ENCODE results near the gene KDM8.

The KDM8 gene

GRCh38 chr16:27203507-27204311 lies at the start of gene KDM8:
TSS of gene KDM8 (plus strand) at chr16:27203526. CDS start at chr16:27210124, 6,598 bp downstream.
- peak; percentile 100 for DNase-seq (ENCODE audit: low read depth in 2 of 2)

- peak in 1 of 2 donors; percentile 35 for DNase-seq (ENCODE audit: low read depth in 2 of 2)
These were observed 48.4 kb upstream of the KDM8 start for GRCh38 chr16:27154705-27155521.

- DNase-seq (ENCODE audit: low read depth in 2 of 2): no peak
These were observed 46.7 kb upstream of the KDM8 start for GRCh38 chr16:27156579-27156978.

GRCh38 chr16:27161398-27161797 lies 41.9 kb upstream of the KDM8 start:
- DNase-seq (ENCODE audit: low read depth in 2 of 2): no peak

- no peak for DNase-seq (ENCODE audit: low read depth in 2 of 2)
These were observed 39.0 kb upstream of the KDM8 start for GRCh38 chr16:27164352-27164751.

- no peak for DNase-seq (ENCODE audit: low read depth in 2 of 2)
These were observed 37.8 kb upstream of the KDM8 start for GRCh38 chr16:27165576-27165975.

- DNase-seq (ENCODE audit: low read depth in 2 of 2): no peak
These were observed 34.5 kb upstream of the KDM8 start for GRCh38 chr16:27168790-27169189.

GRCh38 chr16:27169511-27170071 lies 33.7 kb upstream of the KDM8 start:
- peak; percentile 53 to 77 for DNase-seq (ENCODE audit: low read depth in 2 of 2)

GRCh38 chr16:27171584-27171983 lies 31.7 kb upstream of the KDM8 start:
- DNase-seq (ENCODE audit: low read depth in 2 of 2): no peak

GRCh38 chr16:27174007-27174406 lies 29.3 kb upstream of the KDM8 start:
- peak; percentile 17 to 38 for DNase-seq (ENCODE audit: low read depth in 2 of 2)

- no peak for DNase-seq (ENCODE audit: low read depth in 2 of 2)
These were observed 28.5 kb upstream of the KDM8 start for GRCh38 chr16:27174798-27175197.

GRCh38 chr16:27175888-27176287 lies 27.4 kb upstream of the KDM8 start:
- no peak for DNase-seq (ENCODE audit: low read depth in 2 of 2)

- DNase-seq (ENCODE audit: low read depth in 2 of 2): no peak
These were observed 26.1 kb upstream of the KDM8 start for GRCh38 chr16:27177031-27177774.

GRCh38 chr16:27179500-27180072 lies 23.7 kb upstream of the KDM8 start:
- DNase-seq (ENCODE audit: low read depth in 2 of 2): peak; percentile 73 to 76

- DNase-seq (ENCODE audit: low read depth in 2 of 2): no peak
These were observed 22.1 kb upstream of the KDM8 start for GRCh38 chr16:27181019-27181790.

- DNase-seq (ENCODE audit: low read depth in 2 of 2): no peak
These were observed 20.4 kb upstream of the KDM8 start for GRCh38 chr16:27182906-27183405.

- DNase-seq (ENCODE audit: low read depth in 2 of 2): no peak
These were observed 17.6 kb upstream of the KDM8 start for GRCh38 chr16:27185776-27186130.

- DNase-seq (ENCODE audit: low read depth in 2 of 2): no peak
These were observed 14.7 kb upstream of the KDM8 start for GRCh38 chr16:27188633-27189032.

- no peak for DNase-seq (ENCODE audit: low read depth in 2 of 2)
These were observed 13.9 kb upstream of the KDM8 start for GRCh38 chr16:27189335-27189972.

GRCh38 chr16:27190316-27190871 lies 12.9 kb upstream of the KDM8 start:
- DNase-seq (ENCODE audit: low read depth in 2 of 2): no peak

All from stimulated activated CD8-positive, alpha-beta memory T cell treated with anti-CD3 and anti-CD28 coated beads, Interleukin-15, amount 100 ng/mL, for 48 hours (primary cell).